ENCODE results near the gene OPCML.

DNA sequence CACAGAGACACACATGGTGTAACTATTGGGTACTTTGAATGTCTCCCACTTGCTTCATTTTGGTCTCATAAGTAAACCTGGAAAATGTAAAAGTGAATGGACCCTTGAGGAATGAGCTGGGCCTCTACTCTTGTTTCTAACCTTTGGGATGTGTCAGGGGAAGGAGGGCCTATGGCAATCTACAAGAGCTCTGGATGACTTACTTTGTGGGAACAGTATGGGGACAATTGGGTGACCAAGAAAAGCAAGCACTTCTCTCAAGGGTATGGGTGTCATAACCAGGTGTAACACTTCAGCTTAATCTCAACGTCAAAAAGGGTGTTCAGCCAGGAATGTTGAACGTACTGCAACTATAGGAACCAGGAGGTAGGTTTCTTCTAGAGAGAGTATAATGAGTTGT lies 144.0 kb downstream of the OPCML start:
- TF ChIP-seq FOXA1 (IDR thresholded peaks at IDR 0.05): no peak
- TF ChIP-seq, protein P1, sequence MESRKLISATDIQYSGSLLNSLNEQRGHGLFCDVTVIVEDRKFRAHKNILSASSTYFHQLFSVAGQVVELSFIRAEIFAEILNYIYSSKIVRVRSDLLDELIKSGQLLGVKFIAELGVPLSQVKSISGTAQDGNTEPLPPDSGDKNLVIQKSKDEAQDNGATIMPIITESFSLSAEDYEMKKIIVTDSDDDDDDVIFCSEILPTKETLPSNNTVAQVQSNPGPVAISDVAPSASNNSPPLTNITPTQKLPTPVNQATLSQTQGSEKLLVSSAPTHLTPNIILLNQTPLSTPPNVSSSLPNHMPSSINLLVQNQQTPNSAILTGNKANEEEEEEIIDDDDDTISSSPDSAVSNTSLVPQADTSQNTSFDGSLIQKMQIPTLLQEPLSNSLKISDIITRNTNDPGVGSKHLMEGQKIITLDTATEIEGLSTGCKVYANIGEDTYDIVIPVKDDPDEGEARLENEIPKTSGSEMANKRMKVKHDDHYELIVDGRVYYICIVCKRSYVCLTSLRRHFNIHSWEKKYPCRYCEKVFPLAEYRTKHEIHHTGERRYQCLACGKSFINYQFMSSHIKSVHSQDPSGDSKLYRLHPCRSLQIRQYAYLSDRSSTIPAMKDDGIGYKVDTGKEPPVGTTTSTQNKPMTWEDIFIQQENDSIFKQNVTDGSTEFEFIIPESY (IDR thresholded peaks at IDR 0.05): no peak
